H1 (cell line): ENCODE results near the gene TRIM65. TPM values are rescaled to one million over a fixed set of nuclear protein-coding genes. Genes with fewer than 3 reads are reported as not detected.

Source experiments
- FOSL1 ChIP-seq: IDR thresholded peaks from 2 replicates; pipeline ENCODE4 v1.6.1; 2011; ENCODE audit warnings: mild to moderate bottlenecking, low read depth, low read length, moderate library complexity; ENCODE audit not compliant: insufficient read depth
- PHF8 ChIP-seq: fragments of 200-600 bp; sonication (generic); conservative IDR thresholded peaks from 2 replicates; pipeline ENCODE4 v1.7.1; 2012; ENCODE audit warnings: low read depth, mild to moderate bottlenecking, inconsistent platforms, low read length, moderate library complexity
- TCF12 ChIP-seq: IDR thresholded peaks from 2 replicates; pipeline ENCODE4 v1.6.1; 2011; ENCODE audit warnings: low read depth, mild to moderate bottlenecking, low read length
- polyA plus RNA-seq, 7 experiments: library from polyadenylated mRNA; depleted of rRNA in 3 of 7; stranded (reverse) in 5 of 7; unstranded in 2 of 7; fragments of >200 nt in 5 of 7; fragments of 200-250 nt in 2 of 7; gene quantifications; 1 replicate in 5 of 7; 2 replicates in 1 of 7; 4 replicates in 1 of 7; pipeline versions ENCODE4 v1.2.1 to v1.2.3, GENCODE V29; 2011 to 2013; ENCODE audit warnings: missing spikeins in 2 of 7, mixed read lengths in 2 of 7
- total RNA-seq: library from RNA; stranded (reverse); fragmentation: NEBNext Ultra II Directional; extraction: Animal tissue kit (Norgen Biotek cat#: 25700); gene quantifications from 2 replicates; pipeline ENCODE4 v1.2.1, GENCODE V29; 2021
- TF ChIP-seq, protein P1 (sequence below): fragments of 300-600 bp; sonication (generic); IDR thresholded peaks from 2 replicates; pipeline ENCODE4 v1.7.1; 2012; ENCODE audit warnings: low read length, moderate library complexity, mild to moderate bottlenecking, inconsistent platforms; ENCODE audit not compliant: insufficient replicate concordance

The TRIM65 gene
- total and polyA plus RNA-seq, 2 of the 8 experiments (the other 6 are each of a cell fraction or from before 2014, with no cell fraction given), result 21.2 to 48.6 TPM

DNA sequence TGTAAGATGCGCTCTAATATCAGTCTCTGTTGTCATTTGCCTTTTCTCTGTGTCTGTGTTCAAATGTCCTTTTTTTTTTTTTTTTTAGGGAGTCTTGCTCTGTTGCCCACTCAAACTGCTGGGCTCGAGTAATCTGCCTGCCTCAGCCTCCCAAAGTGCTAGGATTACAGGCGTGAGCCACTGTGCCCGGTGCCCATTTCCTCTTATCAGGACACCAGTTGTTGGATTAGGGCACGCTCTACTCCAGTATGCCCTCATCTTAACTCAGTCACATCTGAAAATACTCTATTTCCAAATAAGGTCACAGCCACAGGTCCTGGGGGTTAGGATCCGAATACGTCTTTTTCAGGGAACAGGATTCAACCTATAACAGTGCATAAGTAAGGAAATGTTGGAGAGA, 16.5 kb downstream of the TRIM65 start (continued):
- TF ChIP-seq, protein P1, sequence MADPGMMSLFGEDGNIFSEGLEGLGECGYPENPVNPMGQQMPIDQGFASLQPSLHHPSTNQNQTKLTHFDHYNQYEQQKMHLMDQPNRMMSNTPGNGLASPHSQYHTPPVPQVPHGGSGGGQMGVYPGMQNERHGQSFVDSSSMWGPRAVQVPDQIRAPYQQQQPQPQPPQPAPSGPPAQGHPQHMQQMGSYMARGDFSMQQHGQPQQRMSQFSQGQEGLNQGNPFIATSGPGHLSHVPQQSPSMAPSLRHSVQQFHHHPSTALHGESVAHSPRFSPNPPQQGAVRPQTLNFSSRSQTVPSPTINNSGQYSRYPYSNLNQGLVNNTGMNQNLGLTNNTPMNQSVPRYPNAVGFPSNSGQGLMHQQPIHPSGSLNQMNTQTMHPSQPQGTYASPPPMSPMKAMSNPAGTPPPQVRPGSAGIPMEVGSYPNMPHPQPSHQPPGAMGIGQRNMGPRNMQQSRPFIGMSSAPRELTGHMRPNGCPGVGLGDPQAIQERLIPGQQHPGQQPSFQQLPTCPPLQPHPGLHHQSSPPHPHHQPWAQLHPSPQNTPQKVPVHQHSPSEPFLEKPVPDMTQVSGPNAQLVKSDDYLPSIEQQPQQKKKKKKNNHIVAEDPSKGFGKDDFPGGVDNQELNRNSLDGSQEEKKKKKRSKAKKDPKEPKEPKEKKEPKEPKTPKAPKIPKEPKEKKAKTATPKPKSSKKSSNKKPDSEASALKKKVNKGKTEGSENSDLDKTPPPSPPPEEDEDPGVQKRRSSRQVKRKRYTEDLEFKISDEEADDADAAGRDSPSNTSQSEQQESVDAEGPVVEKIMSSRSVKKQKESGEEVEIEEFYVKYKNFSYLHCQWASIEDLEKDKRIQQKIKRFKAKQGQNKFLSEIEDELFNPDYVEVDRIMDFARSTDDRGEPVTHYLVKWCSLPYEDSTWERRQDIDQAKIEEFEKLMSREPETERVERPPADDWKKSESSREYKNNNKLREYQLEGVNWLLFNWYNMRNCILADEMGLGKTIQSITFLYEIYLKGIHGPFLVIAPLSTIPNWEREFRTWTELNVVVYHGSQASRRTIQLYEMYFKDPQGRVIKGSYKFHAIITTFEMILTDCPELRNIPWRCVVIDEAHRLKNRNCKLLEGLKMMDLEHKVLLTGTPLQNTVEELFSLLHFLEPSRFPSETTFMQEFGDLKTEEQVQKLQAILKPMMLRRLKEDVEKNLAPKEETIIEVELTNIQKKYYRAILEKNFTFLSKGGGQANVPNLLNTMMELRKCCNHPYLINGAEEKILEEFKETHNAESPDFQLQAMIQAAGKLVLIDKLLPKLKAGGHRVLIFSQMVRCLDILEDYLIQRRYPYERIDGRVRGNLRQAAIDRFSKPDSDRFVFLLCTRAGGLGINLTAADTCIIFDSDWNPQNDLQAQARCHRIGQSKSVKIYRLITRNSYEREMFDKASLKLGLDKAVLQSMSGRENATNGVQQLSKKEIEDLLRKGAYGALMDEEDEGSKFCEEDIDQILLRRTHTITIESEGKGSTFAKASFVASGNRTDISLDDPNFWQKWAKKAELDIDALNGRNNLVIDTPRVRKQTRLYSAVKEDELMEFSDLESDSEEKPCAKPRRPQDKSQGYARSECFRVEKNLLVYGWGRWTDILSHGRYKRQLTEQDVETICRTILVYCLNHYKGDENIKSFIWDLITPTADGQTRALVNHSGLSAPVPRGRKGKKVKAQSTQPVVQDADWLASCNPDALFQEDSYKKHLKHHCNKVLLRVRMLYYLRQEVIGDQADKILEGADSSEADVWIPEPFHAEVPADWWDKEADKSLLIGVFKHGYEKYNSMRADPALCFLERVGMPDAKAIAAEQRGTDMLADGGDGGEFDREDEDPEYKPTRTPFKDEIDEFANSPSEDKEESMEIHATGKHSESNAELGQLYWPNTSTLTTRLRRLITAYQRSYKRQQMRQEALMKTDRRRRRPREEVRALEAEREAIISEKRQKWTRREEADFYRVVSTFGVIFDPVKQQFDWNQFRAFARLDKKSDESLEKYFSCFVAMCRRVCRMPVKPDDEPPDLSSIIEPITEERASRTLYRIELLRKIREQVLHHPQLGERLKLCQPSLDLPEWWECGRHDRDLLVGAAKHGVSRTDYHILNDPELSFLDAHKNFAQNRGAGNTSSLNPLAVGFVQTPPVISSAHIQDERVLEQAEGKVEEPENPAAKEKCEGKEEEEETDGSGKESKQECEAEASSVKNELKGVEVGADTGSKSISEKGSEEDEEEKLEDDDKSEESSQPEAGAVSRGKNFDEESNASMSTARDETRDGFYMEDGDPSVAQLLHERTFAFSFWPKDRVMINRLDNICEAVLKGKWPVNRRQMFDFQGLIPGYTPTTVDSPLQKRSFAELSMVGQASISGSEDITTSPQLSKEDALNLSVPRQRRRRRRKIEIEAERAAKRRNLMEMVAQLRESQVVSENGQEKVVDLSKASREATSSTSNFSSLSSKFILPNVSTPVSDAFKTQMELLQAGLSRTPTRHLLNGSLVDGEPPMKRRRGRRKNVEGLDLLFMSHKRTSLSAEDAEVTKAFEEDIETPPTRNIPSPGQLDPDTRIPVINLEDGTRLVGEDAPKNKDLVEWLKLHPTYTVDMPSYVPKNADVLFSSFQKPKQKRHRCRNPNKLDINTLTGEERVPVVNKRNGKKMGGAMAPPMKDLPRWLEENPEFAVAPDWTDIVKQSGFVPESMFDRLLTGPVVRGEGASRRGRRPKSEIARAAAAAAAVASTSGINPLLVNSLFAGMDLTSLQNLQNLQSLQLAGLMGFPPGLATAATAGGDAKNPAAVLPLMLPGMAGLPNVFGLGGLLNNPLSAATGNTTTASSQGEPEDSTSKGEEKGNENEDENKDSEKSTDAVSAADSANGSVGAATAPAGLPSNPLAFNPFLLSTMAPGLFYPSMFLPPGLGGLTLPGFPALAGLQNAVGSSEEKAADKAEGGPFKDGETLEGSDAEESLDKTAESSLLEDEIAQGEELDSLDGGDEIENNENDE, result no peak
- TF ChIP-seq FOSL1 (no peak), PHF8 (no peak), TCF12 (no peak)
